Lower lobe of right lung (tissue), 2 donors: Measurements from ENCODE around the gene BCOR. TPM values are rescaled to one million over a fixed set of nuclear protein-coding genes. Genes with fewer than 3 reads are reported as not detected.

Experiments used
- ATAC-seq, 2 donors: fragments of 200-7000 bp; cut with Tn5 transposase; one replicate each; pipeline ENCODE4 v1.9.1; 2020 to 2022; ENCODE audit warnings: mild to moderate bottlenecking in 2 of 2, moderate library complexity in 2 of 2
- DNase-seq: peaks from one replicate; pipeline ENCODE4 v3.0.0-alpha.2; 2020
- H3K27ac ChIP-seq: fragments of 200-600 bp; one replicate; pipeline ENCODE4 v1.8.0; 2022
- H3K27me3 ChIP-seq: fragments of 200-600 bp; one replicate; pipeline ENCODE4 v1.8.0; 2022; ENCODE audit warnings: low read depth
- H3K36me3 ChIP-seq: fragments of 200-600 bp; one replicate; pipeline ENCODE4 v1.8.0; 2022; ENCODE audit warnings: mild to moderate bottlenecking
- H3K4me1 ChIP-seq: fragments of 200-600 bp; one replicate; pipeline ENCODE4 v1.8.0; 2022
- H3K4me3 ChIP-seq: fragments of 200-600 bp; one replicate; pipeline ENCODE4 v1.8.0; 2022; ENCODE audit warnings: mild to moderate bottlenecking
- H3K9me3 ChIP-seq: fragments of 200-600 bp; one replicate; pipeline ENCODE4 v1.8.0; 2022
- CTCF ChIP-seq: fragments of 200-600 bp; IDR thresholded peaks from one replicate; pipeline ENCODE4 v1.8.0; 2022; ENCODE audit warnings: antibody characterized with exemption, mild to moderate bottlenecking
- intact Hi-C: fragments of 100-400 bp; cut with DNase I; formaldehyde crosslinking; loops from one replicate; pipeline ENCODE4 v1.11.0; 2022
- total RNA-seq: library from RNA; stranded (reverse); fragmentation: NEBNext Ultra II Directional; extraction: Animal tissue kit (Norgen Biotek cat#: 25700); gene quantifications from one replicate; pipeline ENCODE4 v1.2.1, GENCODE V29; 2021
- donor health status: DM: no; HTN: yes; CAD: no; lungs with severe emphysema.

The BCOR gene
- total RNA-seq, 1 donor from 2014 or later, result 25.7 TPM

- Histone ChIP-seq H3K36me3 (peaks cover 70% of the 10 kb centered on the region), H3K9me3 (no peaks in the 10 kb centered on the region), H3K4me3 (no peak overlapping the region), H3K4me1 (no peaks in the 10 kb centered on the region), H3K27ac (no peak overlapping the region), H3K27me3 (no peaks in the 10 kb centered on the region)
- intact Hi-C loops, result no loop called here
- DNase-seq, result no peak
- no peak for ATAC-seq
- no peak for TF ChIP-seq CTCF
Observed at GRCh38 chrX:40074080-40074958, 23.4 kb downstream of the BCOR start.

GRCh38 chrX:40073439-40074054, 24.2 kb downstream of the BCOR start:
- H3K36me3 ChIP-seq, result peaks cover 72% of the 10 kb centered on the region
- no peak overlapping the region for H3K27ac ChIP-seq
- H3K9me3 ChIP-seq, result no peaks in the 10 kb centered on the region
- DNase-seq (no peak), ATAC-seq (no peak)
- H3K27me3 ChIP-seq, result no peaks in the 10 kb centered on the region
- no peaks in the 10 kb centered on the region for H3K4me1 ChIP-seq
- no peak for TF ChIP-seq CTCF
- intact Hi-C loops, result no loop called here
- H3K4me3 ChIP-seq, result no peak overlapping the region

- ATAC-seq (no peak), DNase-seq (no peak)
- H3K4me1 ChIP-seq, result no peaks in the 10 kb centered on the region
- no peaks in the 10 kb centered on the region for H3K27me3 ChIP-seq
- intact Hi-C loops, result no loop called here
- TF ChIP-seq CTCF, result no peak
- H3K36me3 ChIP-seq, result peaks cover 68% of the 10 kb centered on the region
- no peak overlapping the region for H3K27ac ChIP-seq
- no peaks in the 10 kb centered on the region for H3K9me3 ChIP-seq
- no peak overlapping the region for H3K4me3 ChIP-seq
Observed at GRCh38 chrX:40072246-40072645, 25.5 kb downstream of the BCOR start.

- no peak for TF ChIP-seq CTCF
- Histone ChIP-seq H3K9me3 (no peaks in the 10 kb centered on the region), H3K27ac (no peak overlapping the region), H3K27me3 (no peaks in the 10 kb centered on the region), H3K4me3 (no peak overlapping the region), H3K36me3 (peaks cover 48% of the 10 kb centered on the region), H3K4me1 (no peaks in the 10 kb centered on the region)
- intact Hi-C loops, result no loop called here
- DNase-seq (no peak), ATAC-seq (no peak)
Observed at GRCh38 chrX:40068048-40068447, 29.7 kb downstream of the BCOR start.

- no peak for ATAC-seq
Observed at GRCh38 chrX:40066700-40067099, 31.1 kb downstream of the BCOR start.

More at GRCh38 chrX:40066700-40067099, 31.1 kb downstream of the BCOR start:
- Histone ChIP-seq H3K36me3 (peaks cover 48% of the 10 kb centered on the region), H3K4me3 (no peak overlapping the region), H3K27me3 (no peaks in the 10 kb centered on the region), H3K4me1 (no peaks in the 10 kb centered on the region), H3K9me3 (no peaks in the 10 kb centered on the region), H3K27ac (no peak overlapping the region)
- no peak for TF ChIP-seq CTCF
- no peak for DNase-seq
- intact Hi-C loops, result no loop called here
